IPS-20b (cell line): ENCODE results near the gene NGEF.

Experiments used
- H3K27ac ChIP-seq: one replicate; pipeline ENCODE4 v1.5.1; 2013; ENCODE audit warnings: low read length
- H3K27me3 ChIP-seq: 2 replicates; pipeline ENCODE4 v1.6.1; 2013; ENCODE audit warnings: mild to moderate bottlenecking, low read length, inconsistent platforms; ENCODE audit not compliant: insufficient read depth
- H3K36me3 ChIP-seq: 2 replicates; pipeline ENCODE4 v1.6.1; 2013; ENCODE audit warnings: low read depth, mild to moderate bottlenecking, inconsistent platforms, low read length, moderate library complexity; ENCODE audit not compliant: insufficient read depth
- H3K4me1 ChIP-seq: 2 replicates; pipeline ENCODE4 v1.6.1; 2013; ENCODE audit warnings: mild to moderate bottlenecking, control low read depth, inconsistent platforms, low read length, moderate library complexity; ENCODE audit not compliant: insufficient read depth
- H3K4me3 ChIP-seq: 2 replicates; pipeline ENCODE4 v1.5.1; 2013; ENCODE audit warnings: mild to moderate bottlenecking, low read length, inconsistent platforms
- H3K9ac ChIP-seq: 2 replicates; pipeline ENCODE4 v1.6.1; 2013; ENCODE audit warnings: low read depth, mild to moderate bottlenecking, inconsistent platforms, low read length, moderate library complexity
- H3K9me3 ChIP-seq: 2 replicates; pipeline ENCODE4 v1.6.1; 2013; ENCODE audit warnings: mild to moderate bottlenecking, low read depth, low read length, inconsistent platforms; ENCODE audit not compliant: insufficient read depth

The NGEF gene

DNA sequence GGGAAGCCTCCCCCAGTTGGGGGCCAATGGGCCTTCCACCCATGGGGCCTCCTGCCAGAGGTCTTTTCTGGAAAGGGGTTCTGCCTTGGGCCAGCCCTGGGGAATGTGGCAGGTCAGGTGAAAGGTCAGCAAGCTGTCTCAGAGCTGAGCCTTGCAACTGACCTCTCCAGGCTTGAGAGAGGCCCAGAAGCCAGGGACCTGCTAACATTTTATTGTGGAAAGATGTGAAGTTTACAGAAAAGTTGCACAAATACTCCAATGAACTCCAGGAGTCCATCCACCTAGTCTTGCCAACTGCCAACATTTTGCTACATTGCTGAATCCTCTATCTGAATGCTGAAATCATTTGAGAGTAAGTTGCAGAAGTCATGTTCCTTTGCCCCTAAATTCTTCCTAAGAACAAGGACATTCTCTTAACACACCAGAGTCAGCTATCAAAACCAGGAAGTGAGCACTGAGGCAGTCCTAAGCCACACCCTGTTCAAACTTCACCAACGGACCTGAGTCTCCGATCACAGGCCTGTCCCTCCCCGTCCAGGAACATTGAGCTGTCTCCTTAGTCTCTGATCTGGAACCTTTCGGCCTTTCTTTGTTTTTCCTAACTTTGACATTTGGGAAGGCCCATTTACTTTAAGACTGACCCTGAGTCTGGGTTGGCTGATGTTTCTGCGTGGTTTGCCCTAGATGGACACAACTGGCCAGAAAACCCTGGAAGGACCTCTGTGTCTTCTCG lies 139.0 kb downstream of the NGEF start:
- H3K4me1 ChIP-seq, result no peaks in the 10 kb centered on the region
- H3K9ac ChIP-seq, result no peak overlapping the region
- H3K27ac ChIP-seq, result no peak overlapping the region

DNA sequence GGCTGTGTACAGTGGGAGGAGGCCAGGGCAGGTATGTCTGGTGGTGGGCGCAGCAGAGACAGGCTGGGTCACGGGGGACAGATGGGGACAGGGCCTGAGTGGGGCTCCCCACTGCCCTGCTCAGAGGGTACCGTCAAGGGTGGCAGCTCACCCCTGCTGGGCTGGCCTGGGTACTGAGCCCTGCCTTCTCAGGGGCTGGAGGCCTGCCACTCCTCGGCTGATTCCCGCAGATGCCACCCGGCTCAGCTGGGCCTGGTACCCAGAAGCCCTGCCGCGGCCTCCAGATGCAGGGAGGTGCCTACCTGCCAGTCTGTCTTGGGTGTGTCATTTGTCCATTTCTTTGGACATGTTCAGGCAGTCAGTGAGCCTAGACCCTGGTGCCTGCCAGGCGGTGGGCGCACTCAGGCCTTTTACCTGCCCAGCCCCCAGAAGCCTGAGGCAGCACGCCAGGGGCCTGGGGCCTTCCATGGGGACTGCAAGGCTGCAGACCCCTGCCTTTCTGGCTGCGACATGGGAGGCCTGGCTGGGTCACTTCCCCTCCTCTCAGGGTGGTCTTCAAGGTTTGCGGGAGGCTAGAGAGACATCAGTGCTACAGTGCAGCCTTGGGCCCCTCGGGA lies 139.7 kb downstream of the NGEF start:
- Histone ChIP-seq H3K4me1 (no peaks in the 10 kb centered on the region), H3K9me3 (no peaks in the 10 kb centered on the region), H3K27ac (no peak overlapping the region), H3K4me3 (no peak overlapping the region), H3K27me3 (peaks cover 42% of the 10 kb centered on the region), H3K9ac (no peak overlapping the region), H3K36me3 (no peaks in the 10 kb centered on the region)

More for the DNA sequence above, 139.0 kb downstream of the NGEF start:
- Histone ChIP-seq H3K27me3 (peaks cover 42% of the 10 kb centered on the region), H3K4me3 (no peak overlapping the region), H3K9me3 (no peaks in the 10 kb centered on the region), H3K36me3 (no peaks in the 10 kb centered on the region)

DNA sequence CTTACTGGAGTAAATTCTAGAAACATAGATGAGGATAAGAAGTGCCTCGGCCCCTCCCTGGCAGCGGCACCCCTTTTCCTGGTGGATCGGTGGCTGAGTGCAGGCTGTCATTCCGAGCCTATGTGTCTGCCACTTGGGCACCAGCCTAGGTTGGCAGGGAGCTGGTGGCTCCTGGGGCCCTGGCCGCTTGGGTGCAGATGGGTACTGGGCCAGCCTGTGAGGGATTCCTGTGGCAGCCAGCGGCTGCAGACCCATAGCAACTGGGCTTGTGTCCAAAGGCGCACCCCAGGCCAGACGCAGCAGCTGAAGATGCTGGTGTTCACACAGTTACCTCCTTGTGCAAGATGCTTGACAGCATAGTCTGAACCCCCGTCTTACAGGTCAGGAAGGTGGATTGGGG lies 140.2 kb downstream of the NGEF start:
- H3K27me3 ChIP-seq, result peaks cover 38% of the 10 kb centered on the region
- H3K4me1 ChIP-seq, result no peaks in the 10 kb centered on the region
- H3K9me3 ChIP-seq, result no peaks in the 10 kb centered on the region
- no peak overlapping the region for H3K4me3 ChIP-seq
- H3K27ac ChIP-seq, result no peak overlapping the region
- H3K36me3 ChIP-seq, result no peaks in the 10 kb centered on the region
- no peak overlapping the region for H3K9ac ChIP-seq

DNA sequence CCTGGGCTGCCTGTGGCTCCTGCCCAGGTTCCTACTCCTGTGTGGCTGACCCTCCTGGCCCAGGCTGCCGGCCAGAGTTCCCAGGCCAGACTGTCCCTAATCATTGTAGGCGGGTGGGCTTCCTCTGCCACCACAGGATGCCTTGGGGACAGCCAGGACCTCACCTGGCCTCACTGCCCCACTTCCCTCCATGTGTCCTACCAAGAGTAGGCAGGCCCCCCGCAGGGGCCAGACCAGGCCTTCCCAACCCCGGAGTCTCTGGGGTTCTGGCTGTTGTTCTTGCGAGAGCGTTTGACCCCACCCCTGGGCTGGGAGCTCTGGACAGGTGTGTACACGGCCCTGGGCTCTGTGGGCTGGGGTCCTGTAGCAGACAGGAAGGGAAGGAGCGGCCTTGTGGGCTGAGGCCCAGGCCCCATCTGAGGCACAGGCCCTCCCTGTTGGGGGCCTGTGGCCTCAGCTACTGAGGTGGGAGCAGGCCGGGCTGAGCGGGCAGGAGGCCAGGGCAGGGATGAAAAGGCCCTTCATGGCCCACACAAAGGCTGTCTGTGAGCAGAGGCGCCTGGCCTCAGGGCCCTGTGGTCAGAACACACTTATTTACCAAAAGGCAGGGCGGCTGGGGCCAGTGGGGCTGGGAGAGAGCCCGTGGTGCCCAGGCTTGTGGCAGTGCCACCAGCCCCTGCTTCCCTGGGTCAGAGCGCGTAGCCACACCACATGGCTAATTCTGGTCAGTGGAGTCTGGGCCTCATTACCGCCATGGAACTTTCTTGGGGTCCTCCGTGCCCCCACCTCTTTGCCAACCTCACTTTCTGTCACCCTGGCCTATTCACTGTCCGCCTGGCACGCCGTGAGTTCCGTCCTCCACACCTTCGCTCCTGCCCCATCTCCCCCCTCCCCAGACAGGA lies 141.0 kb downstream of the NGEF start:
- H3K9me3 ChIP-seq, result no peaks in the 10 kb centered on the region
- no peak overlapping the region for H3K27ac ChIP-seq
- H3K9ac ChIP-seq, result no peak overlapping the region
- H3K27me3 ChIP-seq, result peaks cover 30% of the 10 kb centered on the region
- H3K4me3 ChIP-seq, result no peak overlapping the region
- no peaks in the 10 kb centered on the region for H3K4me1 ChIP-seq
- no peaks in the 10 kb centered on the region for H3K36me3 ChIP-seq

DNA sequence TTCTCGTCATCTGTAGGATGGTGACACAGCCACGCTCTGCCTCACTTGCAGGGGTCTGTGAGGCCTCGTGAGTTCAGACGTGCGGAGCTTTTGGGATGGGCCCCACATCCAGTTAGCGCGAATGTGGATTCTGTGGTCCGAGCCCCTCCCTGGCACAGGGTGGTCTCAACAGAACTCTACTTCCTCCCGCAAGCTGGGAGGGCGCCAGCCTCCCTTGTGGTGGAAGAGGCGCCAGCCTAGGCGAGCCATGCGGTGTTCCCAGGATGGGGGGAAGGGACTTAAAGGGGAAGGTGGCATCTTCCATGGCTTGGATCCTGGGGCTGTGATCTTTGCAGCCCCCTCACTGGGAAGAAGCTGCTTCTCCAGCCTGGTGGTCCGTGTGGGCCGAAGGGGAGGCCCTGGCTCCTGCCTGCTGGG lies 141.6 kb downstream of the NGEF start:
- Histone ChIP-seq H3K9ac (no peak overlapping the region), H3K4me3 (no peak overlapping the region), H3K4me1 (no peaks in the 10 kb centered on the region), H3K27ac (no peak overlapping the region), H3K27me3 (peaks cover 24% of the 10 kb centered on the region), H3K36me3 (no peaks in the 10 kb centered on the region), H3K9me3 (no peaks in the 10 kb centered on the region)

DNA sequence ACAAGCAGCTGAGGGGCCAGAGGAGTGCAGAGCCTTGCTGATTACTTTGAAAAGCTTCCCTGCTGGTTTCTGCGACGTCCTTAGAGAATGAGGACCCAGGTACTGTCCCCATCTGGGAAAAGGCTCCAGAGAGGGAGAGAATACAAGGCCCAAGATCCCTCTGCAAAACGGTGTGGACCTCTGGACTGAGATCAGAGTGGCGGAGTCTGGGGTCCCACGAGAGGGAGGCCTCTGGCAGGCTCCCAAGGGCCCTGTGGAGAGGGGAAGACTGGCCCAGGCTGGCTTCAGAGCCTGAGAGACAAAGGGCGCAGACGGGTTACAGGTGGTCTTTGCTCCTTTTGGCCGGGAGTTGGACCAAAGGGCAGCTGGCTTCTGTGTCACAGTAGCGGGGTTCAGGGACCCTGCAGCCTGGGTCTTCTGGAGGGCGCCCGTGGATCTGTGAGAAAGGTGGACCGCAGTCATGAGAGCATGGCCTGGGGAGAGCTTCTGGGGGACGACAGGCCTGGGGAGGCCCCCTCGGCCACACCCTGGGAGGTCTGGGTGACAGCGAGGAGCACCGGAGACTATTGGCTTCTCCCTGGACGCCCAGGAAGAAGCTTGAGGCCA lies 142.2 kb downstream of the NGEF start:
- Histone ChIP-seq H3K4me1 (no peaks in the 10 kb centered on the region), H3K9me3 (no peaks in the 10 kb centered on the region), H3K27me3 (peaks cover 19% of the 10 kb centered on the region), H3K9ac (no peak overlapping the region), H3K4me3 (no peak overlapping the region), H3K36me3 (no peaks in the 10 kb centered on the region), H3K27ac (no peak overlapping the region)

DNA sequence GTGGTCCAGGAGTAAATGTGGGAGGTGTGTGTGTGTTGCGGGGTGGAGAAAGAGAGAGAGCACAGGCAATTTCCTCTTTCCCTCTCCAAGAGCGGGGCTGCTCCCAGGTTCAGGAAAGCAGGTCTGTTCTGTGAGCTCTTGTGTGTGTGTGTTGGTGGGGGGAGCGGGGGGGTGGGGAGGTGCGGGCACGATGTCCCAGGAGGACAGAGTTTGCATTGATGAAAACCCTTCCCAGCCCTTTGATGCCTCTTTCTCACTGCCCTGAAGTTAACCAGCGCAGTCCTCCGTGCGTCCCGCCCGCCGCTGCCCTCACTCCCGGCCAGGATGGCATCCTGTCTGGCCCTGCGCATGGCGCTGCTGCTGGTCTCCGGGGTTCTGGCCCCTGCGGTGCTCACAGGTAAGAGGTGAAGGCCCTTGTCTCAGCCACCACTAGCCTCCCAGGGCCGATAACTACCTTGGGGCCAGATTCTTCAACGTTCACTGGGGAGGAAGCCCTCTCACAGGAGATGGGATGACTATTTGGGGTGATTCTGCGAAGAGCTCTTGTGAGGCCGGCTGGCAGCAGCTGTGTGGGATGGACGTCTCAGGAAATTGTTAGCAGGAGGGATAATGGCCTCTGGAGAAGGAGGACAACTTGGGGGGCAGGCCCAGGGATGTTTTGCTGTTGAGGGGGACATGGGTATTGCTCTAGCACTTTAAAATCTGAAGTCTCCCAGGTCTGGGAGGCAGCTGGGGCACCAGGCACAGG lies 142.9 kb downstream of the NGEF start, which contains the start of gene SNORC:
Gene SNORC (plus strand): TSS at position 247 of the 748 bp plus-strand sequence. CDS start 78 bp downstream, at position 325.
- Histone ChIP-seq H3K9me3 (no peaks in the 10 kb centered on the region), H3K27me3 (peaks cover 13% of the 10 kb centered on the region), H3K27ac (no peak within 1 kb of the TSS), H3K4me3 (no peak within 1 kb of the TSS), H3K36me3 (no peaks in the 10 kb centered on the region), H3K4me1 (no peaks in the 10 kb centered on the region), H3K9ac (no peak within 1 kb of the TSS)

DNA sequence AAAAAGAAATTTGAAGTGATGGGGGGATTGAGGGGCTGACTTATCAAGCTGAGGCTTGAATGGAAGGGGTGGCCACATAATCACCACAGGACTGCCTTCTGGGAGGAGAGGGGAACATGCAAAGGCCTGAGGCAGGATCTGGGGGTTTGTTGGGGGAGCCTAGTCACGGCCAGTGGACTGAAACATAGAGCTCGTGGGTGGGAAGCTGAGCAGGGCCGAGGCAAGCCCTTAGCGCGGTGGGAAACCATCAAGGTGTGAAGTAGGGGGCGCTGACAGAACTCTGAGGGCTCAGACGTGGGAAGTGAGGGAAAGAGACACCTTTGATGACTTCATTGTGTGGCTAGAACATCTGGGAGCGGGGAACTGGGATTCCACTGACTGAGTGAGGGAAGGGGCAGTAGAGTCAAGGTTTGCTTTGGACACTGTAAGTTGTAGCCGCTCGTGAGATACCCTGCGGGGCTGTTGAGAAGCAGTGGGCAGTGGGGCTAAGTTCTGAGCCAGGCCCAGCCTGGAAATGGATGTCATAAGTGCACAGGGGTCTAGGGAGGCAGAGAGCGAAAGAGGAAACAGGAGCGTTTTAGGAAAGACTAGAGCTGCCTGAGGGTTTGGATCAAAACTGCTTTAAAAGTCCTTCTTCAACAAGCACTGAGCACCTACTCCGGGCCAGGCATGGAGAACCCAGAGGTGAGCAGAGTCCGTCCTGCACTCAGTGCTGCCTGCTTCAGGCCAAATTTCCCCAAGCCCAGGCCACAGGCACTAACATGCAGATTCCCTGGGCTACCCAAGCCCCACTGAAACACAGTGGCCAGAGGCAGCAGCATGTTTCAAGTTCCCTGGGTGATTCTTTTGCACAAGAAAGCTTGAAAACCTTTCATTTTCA lies 143.7 kb downstream of the NGEF start:
- Histone ChIP-seq H3K4me1 (no peaks in the 10 kb centered on the region), H3K36me3 (no peaks in the 10 kb centered on the region), H3K9me3 (no peaks in the 10 kb centered on the region), H3K4me3 (no peak overlapping the region), H3K27me3 (peaks cover 5% of the 10 kb centered on the region; the same call in 1 of the 2 replicates), H3K9ac (no peak overlapping the region), H3K27ac (no peak overlapping the region)

DNA sequence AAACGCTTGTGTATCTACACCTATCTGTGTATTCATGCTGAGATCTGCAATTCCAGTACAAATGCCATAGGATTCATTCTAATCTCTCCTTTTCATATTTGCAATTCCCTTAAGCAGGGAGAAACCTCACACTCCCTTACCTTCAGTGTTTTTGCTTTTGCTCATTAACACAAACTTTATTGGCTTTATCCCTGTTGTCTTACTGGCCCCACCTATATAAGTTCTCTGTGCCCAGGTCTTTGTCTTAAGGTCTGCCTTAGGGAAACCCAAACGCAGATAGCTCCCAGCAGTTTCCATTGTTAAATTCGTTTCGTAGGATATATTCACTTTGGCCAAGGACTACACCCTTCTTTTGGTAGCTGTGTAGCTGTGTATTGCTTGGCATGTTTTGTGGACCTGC lies 147.0 kb downstream of the NGEF start:
- H3K4me3 ChIP-seq, result no peak overlapping the region
- H3K27ac ChIP-seq, result no peak overlapping the region
- no peaks in the 10 kb centered on the region for H3K27me3 ChIP-seq
- no peaks in the 10 kb centered on the region for H3K4me1 ChIP-seq
- H3K36me3 ChIP-seq, result peaks cover 5% of the 10 kb centered on the region; the same call in 1 of the 2 replicates
- no peak overlapping the region for H3K9ac ChIP-seq
- H3K9me3 ChIP-seq, result no peaks in the 10 kb centered on the region

DNA sequence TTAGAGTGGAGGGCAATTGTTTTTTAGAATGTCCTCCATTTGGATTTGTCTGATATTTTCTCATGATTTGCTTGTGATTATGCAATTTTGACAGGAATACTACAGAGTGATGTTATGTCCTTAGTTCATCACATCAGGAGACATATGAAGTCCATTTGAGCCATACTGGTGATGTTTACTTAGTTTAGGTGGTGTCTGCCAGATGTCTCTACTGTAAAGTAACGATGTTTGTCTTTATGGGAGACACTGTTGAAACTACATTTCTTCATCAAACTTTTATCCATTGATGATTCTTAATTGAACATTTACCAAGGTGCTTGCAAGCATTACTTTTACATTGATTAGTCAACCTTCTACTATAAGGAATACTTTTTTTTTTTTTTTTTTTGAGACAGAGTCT lies 147.9 kb downstream of the NGEF start:
- H3K4me1 ChIP-seq, result no peaks in the 10 kb centered on the region
- H3K9me3 ChIP-seq, result no peaks in the 10 kb centered on the region
- H3K36me3 ChIP-seq, result peaks cover 11% of the 10 kb centered on the region; the same call in 1 of the 2 replicates
- H3K9ac ChIP-seq, result no peak overlapping the region
- no peak overlapping the region for H3K27ac ChIP-seq
- no peak overlapping the region for H3K4me3 ChIP-seq
- H3K27me3 ChIP-seq, result no peaks in the 10 kb centered on the region
